Left hindlimb (tissue), 1 donor: ENCODE measurements around the gene NDE1.

Experiments
- DNase-seq: peaks from one replicate; pipeline ENCODE4 v3.0.0-alpha.2; 2018

The NDE1 gene

GRCh38 chr16:15772579-15773293 lies 122.7 kb downstream of the NDE1 start:
- no peak for DNase-seq

- no peak for DNase-seq
Measured at GRCh38 chr16:15773968-15774367, 123.9 kb downstream of the NDE1 start.

- no peak for DNase-seq
Measured at GRCh38 chr16:15775209-15775608, 125.2 kb downstream of the NDE1 start.

GRCh38 chr16:15775663-15776304 lies 125.7 kb downstream of the NDE1 start:
- DNase-seq, result no peak
